Suppressor macrophage treated with lipopolysaccharide for 1 hour (primary cell): Measurements from ENCODE around the gene CCDC85B.
"Not testable (repeated sequence)": the region's sequence is repeated elsewhere in the genome, so short reads cannot be mapped to it uniquely, and the experiment has no call there.

ENCODE experiments used
- DNase-seq, 3 donors: peaks; one replicate each; pipeline ENCODE4 v3.0.0-alpha.2; 2020 to 2022

The CCDC85B gene

DNA sequence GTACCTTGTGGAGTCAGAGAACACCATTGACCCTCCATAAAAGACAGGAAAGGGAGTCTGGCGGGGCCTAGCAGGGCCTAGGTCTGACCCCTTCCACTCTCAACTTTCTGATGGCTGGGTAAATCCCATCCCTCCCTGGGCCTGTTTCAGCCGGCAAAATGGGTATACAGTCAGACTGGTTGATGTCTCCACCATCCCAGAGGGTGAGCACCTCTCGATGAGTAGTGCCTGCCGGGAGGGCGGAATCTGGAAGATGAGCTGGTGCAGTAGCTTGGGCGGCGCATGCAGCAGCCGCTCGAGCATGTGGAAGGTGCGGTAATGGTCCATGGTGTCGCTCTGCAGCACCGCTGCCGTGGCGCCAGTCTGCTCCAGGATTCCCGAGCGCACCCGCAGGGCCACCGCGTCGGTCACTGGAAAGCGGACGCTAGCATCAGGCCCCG is 2.7 kb upstream of the CCDC85B start:
- no peak for DNase-seq

- peak; percentile 96 to 99 (median 98) for DNase-seq
Measured at GRCh38 chr11:65888163-65888814, 2.2 kb upstream of the CCDC85B start, which contains the start of gene FIBP. Gene FIBP (minus strand): TSS chr11:65888471. CDS start chr11:65888418, 53 bp downstream.

- peak in 1 of 3 donors; percentile 23 for DNase-seq
Measured at GRCh38 chr11:65891219-65892136, 1.0 kb downstream of the CCDC85B start.

DNA sequence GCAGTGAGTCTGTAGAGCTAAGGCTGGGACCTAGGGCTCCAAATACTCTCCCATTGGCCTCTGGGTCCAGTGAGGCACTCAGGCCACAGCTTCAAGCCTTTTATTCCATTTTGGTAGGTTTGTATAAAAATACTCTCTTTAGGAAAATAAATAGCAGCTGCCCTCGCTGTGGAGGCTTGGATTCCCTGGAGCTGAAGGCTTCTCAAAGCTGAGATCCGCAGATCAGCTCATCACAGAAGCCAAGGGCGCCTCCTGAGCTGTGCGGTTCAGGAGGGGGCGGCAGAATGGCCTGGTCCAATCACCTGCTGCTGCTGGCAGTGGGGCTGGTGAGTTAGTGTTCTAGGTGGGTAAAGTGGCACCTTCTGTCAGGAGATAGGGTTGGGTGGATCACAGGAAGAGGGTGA is 1.7 kb downstream of the CCDC85B start:
- not testable (repeated sequence) for DNase-seq

GRCh38 chr11:65892661-65893317 is 2.3 kb downstream of the CCDC85B start:
- no peak for DNase-seq

GRCh38 chr11:65894034-65894591 is 3.6 kb downstream of the CCDC85B start:
- DNase-seq = peak in 2 of 3 donors; percentile 46 to 62

DNA sequence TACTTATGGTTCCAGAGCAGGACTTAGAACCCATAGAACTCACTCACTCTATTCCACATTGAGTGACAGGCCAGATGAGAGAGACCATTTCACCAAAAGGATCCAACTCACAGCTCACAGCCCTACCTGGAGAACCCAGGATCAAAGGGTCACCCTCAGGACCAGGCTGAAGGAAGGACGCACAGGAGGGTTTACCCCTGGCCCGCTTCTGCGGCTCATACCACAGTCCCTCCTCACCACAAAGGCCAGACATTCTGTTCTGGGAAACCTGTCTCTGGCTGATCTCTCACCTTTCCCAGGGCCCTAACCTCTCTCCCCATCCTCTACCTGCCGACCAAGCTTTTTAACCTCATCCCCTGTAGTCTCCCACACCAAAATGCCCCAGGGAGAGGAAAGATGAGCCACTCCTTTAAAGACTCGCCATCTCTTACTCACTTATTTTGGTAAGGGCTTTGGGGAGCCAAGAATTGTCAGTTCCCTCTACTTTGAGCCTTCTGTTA is 5.1 kb downstream of the CCDC85B start:
- DNase-seq = no peak

DNA sequence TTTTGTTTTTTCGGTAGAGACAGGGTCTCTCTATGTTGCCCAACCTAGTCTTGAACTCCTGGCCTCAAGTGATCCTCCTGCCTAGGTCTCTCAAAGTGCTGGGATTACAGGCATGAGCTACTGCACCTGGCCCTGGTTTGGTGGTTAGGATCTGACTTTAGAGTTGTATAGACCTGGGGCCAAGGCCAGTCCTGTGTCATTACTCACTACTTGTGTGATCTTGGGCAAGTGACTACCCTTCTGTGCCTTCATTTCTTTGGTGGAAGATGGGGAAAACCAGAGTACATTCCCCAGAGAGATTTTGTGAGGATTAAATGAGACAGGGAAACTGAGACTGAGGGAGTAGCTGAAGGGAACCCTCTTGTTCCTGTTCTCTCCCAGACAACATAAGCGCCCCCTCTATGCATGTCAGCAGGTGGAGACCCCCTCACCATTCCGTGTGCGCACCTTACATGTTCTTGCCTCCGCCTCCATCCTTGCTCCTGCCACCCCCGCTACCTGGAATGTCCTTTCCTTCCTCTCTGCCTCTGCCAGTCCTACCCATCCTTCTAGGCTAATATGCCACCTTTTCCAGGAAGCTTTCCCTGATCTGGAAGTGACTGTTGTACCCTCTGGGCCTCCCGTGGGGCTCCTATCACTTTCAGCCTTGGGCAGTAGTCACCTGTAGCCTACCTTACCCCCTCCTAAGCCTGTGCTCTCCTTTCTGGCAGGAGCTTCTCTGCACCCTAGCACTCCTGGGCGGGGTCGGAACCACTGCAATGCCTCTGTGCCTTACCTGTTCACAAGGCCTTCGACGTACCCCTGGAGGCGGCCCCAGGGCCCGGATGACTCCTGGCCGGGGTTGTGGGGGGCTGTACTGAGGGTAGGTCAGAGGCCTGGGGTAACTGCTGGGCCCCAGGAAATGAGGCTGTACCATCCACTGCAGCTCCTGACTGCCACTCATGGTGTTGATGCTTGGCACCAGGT is 5.8 kb downstream of the CCDC85B start:
- DNase-seq = peak; percentile 46 to 62 (median 53)

GRCh38 chr11:65897020-65897471 is 6.6 kb downstream of the CCDC85B start:
- DNase-seq = no peak

GRCh38 chr11:65898656-65899355 is 8.3 kb downstream of the CCDC85B start:
- no peak for DNase-seq

DNA sequence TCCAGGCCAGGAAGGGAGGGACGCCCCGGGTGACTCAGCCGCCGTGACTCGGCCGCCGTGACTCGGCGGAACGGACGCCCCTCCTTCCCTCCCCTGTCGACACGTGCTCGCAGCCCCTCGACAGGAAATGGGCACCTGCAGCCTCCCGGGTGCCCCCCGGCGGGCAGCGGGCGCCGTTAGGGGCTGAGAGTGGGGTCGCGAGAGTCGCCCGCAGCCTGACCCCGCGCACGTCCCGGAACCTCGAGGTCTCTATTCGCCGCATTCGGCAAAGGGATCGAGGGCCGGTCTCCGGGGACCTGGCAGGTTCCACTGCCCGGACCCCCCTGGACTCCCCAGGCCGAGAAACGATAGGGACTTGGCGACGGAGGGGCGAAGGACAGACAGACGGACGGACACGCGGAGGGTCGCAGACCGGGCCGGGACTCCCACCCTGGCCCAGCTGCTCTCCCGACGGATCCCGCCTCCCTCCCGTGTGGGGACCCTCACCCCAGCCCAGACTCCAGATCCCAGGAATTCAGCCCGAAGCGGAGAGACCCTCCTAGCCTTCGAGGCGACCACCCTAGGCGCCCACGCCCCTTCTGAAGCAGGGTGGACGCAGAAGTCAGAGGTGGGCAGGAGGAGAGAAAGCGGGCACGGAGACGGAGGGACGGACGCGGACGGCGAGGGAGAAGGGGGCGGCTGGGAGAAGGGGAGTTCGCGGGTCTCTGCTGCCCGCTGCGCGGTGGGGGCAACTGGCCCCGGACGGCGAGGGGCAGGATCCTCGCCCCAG is 9.1 kb downstream of the CCDC85B start:
- peak; percentile 90 to 95 (median 91) for DNase-seq

DNA sequence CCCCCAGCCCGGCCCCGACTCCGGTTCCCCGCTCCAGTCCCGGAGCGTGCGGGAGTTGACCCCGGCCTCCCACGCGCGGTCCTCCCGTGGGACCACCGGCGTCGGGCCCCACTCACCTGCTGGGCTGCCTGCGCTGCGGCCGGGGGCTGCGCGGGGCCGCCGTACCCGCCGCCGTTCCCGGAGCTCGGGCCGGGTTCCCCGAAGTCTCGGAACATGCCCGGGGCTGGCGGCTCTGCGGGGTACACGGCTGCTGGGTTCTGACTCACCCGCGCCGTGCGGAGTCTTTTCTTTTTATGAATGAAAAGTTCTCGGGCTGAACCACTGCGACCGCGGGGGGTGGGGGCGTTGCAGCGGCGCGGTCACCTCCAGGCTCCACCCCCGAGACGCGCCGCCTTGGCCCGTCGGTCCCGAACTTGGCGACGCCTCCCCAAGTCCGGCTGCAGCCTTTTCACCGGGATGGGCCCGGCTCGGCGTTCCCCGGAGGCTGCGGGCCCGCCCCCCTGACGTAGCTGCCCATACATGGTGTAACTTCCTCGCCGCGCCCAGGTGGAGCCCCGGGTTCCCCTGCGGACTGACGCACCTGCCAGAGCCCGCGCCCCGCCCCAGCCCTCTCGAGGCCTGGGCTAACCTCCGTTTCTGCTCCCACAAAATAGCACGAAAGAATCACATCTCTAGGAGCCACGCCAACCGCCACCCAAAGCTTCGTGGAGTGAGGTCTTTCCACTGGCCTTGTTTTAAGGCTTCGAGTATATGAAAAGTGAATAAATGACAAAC is 9.8 kb downstream of the CCDC85B start, which contains the start of gene FOSL1:
Gene FOSL1 (minus strand): TSS at position 264 of the 774 bp plus-strand sequence. CDS start 49 bp downstream, at position 215.
- DNase-seq = peak; percentile 96 to 98 (median 97)

GRCh38 chr11:65900899-65901180 is 10.4 kb downstream of the CCDC85B start:
- no peak for DNase-seq

DNA sequence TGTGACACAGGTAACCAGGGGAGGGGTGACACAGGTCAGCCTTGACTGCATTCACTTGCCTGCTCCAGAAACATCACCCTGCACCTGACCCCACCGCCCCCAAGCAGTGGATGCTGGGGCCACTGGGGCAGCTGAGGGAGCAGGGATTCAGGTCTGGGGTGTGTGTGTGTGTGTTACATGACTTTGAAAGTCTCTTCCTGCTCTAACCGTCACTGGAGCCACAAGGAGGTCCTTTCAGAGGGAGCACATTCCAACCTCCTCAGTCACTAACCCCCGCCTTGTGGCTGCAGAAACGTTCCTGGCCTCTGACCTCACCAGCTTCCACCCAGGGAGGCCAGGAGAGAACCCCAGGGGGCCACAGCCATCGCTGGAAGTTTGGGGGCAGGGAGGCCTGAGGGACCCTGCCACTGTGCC is 12.6 kb downstream of the CCDC85B start:
- no peak for DNase-seq

GRCh38 chr11:65903715-65904114 is 13.2 kb downstream of the CCDC85B start:
- DNase-seq = no peak

GRCh38 chr11:65906602-65907001 is 16.1 kb downstream of the CCDC85B start:
- DNase-seq = no peak

DNA sequence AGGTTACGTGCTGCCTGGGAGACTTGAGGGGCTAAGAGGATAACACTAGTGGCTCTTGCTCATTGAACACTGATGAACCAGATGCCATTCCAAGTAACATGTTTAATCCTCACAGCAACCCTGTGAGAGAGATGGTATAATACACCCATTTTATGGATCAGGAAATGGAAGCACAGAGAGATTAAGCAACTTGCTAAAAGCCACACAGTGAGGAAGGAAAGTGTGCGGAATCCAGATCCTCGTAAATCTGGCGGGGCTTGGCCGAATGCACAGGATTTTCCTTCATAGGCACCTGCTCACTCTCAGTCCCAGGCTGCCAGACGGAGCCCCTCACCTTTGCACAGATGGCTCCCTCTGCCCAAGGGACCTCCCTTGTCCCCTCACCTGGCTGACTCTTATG is 17.4 kb downstream of the CCDC85B start:
- DNase-seq = no peak

DNA sequence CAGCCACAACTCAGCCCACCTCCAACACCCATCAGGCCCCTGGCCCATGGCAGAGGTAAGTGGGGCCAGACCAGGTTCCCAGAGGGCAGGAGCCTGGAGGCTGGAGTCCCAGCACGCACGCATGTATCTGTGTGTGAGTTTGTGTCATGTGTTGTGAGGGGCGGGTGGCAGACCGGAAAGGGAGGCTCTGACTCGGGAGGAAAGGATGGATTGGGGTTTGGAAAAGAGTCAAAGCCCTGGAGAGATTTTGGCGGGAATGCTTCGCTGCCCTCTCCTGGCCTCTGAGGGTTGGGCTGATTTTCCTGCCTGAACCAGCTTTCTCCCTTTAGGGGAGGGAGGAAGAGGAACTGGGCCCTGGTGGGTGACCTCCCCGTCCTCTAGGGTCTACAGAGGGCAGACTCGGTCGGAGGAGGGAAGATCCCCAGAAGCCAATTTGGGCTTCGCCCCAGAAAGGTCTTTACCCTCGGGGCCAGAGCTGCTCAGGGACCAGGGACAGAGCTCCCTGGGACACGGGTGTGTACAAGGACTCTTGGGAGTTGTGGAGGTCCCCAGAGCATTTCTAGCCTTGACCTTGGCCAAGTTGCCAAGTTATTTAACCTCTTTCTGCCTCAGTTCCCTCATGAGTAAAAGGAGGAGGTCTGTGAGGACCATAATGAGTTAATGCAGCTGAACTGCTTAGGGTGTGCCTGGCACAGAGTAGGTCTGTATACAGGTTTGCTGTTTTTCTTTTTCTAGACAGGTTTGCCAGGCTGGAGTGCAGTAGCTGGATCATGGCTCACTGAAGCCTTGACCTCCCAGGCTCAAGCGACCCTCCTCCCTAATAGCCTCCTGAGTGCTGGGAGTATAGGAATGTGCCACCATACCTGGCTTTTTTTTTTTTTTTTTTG is 21.5 kb downstream of the CCDC85B start:
- DNase-seq = peak in 1 of 3 donors; percentile 46
